ENCODE results near the gene SMAP2. TPM values are rescaled to one million over a fixed set of nuclear protein-coding genes. Genes with fewer than 3 reads are reported as not detected.
"Not testable (repeated sequence)": the region's sequence is repeated elsewhere in the genome, so short reads cannot be mapped to it uniquely, and the experiment has no call there.

The SMAP2 gene
- polyA plus RNA-seq: 21.6 TPM
- long read RNA-seq, donor 1, partial matches to known transcripts: 0 of 1 reads
- long read RNA-seq, donor 1, other reads (novel, unspliced or antisense): 0 of 1 reads
- long read RNA-seq, donor 2, partial matches to known transcripts: 23 of 27 reads
- long read RNA-seq, donor 2, other reads (novel, unspliced or antisense): 0 of 27 reads
- long read RNA-seq, donor 3: 0 reads
- long read RNA-seq, donor 4: 0 reads
- long read RNA-seq, donor 5, partial matches to known transcripts: 0 of 2 reads
- long read RNA-seq, donor 5, other reads (novel, unspliced or antisense): 0 of 2 reads
- long read RNA-seq, donor 6: 0 reads
- long read RNA-seq, donor 7, partial matches to known transcripts: 0 of 2 reads
- long read RNA-seq, donor 7, other reads (novel, unspliced or antisense): 0 of 2 reads
- long read RNA-seq, donor 8, transcript SMAP2-202 (10 exons, 2,939 nt): major isoform, 5 of 11 reads
- long read RNA-seq, donor 8, partial matches to known transcripts: 6 of 11 reads
- long read RNA-seq, donor 8, other reads (novel, unspliced or antisense): 0 of 11 reads
- long read RNA-seq, donor 9, partial matches to known transcripts: 6 of 6 reads
- long read RNA-seq, donor 9, other reads (novel, unspliced or antisense): 0 of 6 reads
- long read RNA-seq, donor 10, partial matches to known transcripts: 7 of 9 reads
- long read RNA-seq, donor 10, other reads (novel, unspliced or antisense): 0 of 9 reads
- long read RNA-seq, donor 11, partial matches to known transcripts: 8 of 10 reads
- long read RNA-seq, donor 11, other reads (novel, unspliced or antisense): 0 of 10 reads

DNA sequence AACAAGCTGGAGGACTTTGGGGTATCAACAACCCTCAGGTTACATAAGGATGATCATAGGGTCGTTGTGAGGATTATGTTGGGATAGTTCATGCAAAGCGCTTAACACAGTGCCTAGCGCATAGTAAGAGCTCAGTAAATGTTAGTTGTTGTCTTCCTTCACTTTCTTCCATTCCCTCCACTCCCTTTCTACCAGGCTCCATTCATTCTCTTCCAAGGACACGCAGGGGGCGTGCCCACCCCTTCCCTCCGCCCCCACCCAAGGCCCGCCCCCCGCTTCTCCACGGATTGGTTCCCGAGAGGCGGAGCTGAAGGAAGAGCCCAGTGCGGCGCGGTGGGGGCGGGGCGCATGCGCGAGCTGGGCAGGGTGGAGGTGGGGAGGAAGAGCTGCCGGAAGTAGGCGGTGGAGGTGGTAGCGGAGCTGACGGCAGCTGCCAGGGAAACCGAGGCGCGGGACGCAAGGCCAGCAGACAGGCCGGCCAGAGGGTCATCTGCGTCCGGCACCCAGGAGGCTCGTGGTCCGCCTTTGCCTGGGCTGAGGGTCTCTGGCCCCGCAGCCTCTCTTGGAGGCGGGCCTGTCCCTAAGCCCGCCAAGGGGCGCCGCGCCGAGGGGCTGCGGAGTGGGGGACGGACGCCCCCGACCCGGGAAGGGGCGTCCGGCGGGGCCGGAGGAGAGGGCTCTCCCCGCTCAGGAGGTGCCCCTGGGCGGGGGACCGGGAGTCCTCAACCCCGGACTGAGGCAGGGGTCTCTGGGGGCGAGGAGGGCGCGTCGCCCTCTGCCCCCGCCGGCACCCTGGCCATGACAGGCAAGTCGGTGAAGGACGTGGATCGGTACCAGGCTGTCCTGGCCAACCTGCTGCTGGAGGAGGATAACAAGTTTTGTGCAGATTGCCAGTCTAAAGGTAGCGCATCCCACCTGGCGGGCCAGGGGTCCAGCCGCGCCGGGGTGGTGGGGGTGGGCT, at the start of gene SMAP2:
SMAP2 (plus strand) TSS at position 405 of the 961 bp plus-strand sequence; CDS start at position 799, 394 bp downstream.
- no peaks in the 10 kb centered on the region for H3K36me3 ChIP-seq (ENCODE audit: control insufficient read depth, insufficient read depth, low read length)
- peak within 1 kb of the TSS; percentile 85 for H3K27ac ChIP-seq (ENCODE audit: low read length)
- peak; percentile 95 to 96 for DNase-seq
- H3K4me3 ChIP-seq (ENCODE audit: low read length): peak within 1 kb of the TSS; percentile 95
- H3K27me3 ChIP-seq (ENCODE audit: control insufficient read depth, insufficient read depth, low read length): no peaks in the 10 kb centered on the region
- WGBS (ENCODE audit: insufficient coverage, low lambda C conversion rate): no CpG with 5 or more reads among the region's 65 CpGs
- H3K9me3 ChIP-seq (ENCODE audit: control insufficient read depth, low read depth, low read length): no peaks in the 10 kb centered on the region
- peaks cover 4% of the 10 kb centered on the region for H3K4me1 ChIP-seq (ENCODE audit: control insufficient read depth, insufficient read depth, low read length)

GRCh38 chr1:40331403-40331802, 42.1 kb upstream of the SMAP2 start:
- H3K36me3 ChIP-seq (ENCODE audit: control insufficient read depth, insufficient read depth, low read length); H3K27me3 ChIP-seq (ENCODE audit: control insufficient read depth, insufficient read depth, low read length); H3K4me1 ChIP-seq (ENCODE audit: control insufficient read depth, insufficient read depth, low read length); H3K4me3 ChIP-seq (ENCODE audit: low read length); H3K9me3 ChIP-seq (ENCODE audit: control insufficient read depth, low read depth, low read length); H3K27ac ChIP-seq (ENCODE audit: low read length); DNase-seq: not testable (repeated sequence)
- no CpG with 5 or more reads among the region's 1 CpG for WGBS (ENCODE audit: insufficient coverage, low lambda C conversion rate)

- Histone ChIP-seq H3K9me3 (ENCODE audit: control insufficient read depth, low read depth, low read length) (peaks cover 7% of the 10 kb centered on the region), H3K4me3 (ENCODE audit: low read length) (no peak overlapping the region), H3K36me3 (ENCODE audit: control insufficient read depth, insufficient read depth, low read length) (no peaks in the 10 kb centered on the region), H3K27me3 (ENCODE audit: control insufficient read depth, insufficient read depth, low read length) (no peaks in the 10 kb centered on the region), H3K4me1 (ENCODE audit: control insufficient read depth, insufficient read depth, low read length) (peaks cover 5% of the 10 kb centered on the region), H3K27ac (ENCODE audit: low read length) (no peak overlapping the region)
- no peak for DNase-seq
- 100% methylated on average over 1 of the region's 1 CpG for WGBS (ENCODE audit: insufficient coverage, low lambda C conversion rate)
Measured at GRCh38 chr1:40332695-40333094, 40.8 kb upstream of the SMAP2 start.

GRCh38 chr1:40337443-40337842, 36.1 kb upstream of the SMAP2 start:
- DNase-seq: peak; percentile 68 to 83
- Histone ChIP-seq H3K27me3 (ENCODE audit: control insufficient read depth, insufficient read depth, low read length) (no peaks in the 10 kb centered on the region), H3K4me1 (ENCODE audit: control insufficient read depth, insufficient read depth, low read length) (peaks cover 5% of the 10 kb centered on the region), H3K9me3 (ENCODE audit: control insufficient read depth, low read depth, low read length) (peaks cover 3% of the 10 kb centered on the region), H3K36me3 (ENCODE audit: control insufficient read depth, insufficient read depth, low read length) (no peaks in the 10 kb centered on the region), H3K27ac (ENCODE audit: low read length) (peak overlapping the region; percentile 20), H3K4me3 (ENCODE audit: low read length) (no peak overlapping the region)
- 3% methylated on average over 4 of the region's 8 CpGs for WGBS (ENCODE audit: insufficient coverage, low lambda C conversion rate)

DNA sequence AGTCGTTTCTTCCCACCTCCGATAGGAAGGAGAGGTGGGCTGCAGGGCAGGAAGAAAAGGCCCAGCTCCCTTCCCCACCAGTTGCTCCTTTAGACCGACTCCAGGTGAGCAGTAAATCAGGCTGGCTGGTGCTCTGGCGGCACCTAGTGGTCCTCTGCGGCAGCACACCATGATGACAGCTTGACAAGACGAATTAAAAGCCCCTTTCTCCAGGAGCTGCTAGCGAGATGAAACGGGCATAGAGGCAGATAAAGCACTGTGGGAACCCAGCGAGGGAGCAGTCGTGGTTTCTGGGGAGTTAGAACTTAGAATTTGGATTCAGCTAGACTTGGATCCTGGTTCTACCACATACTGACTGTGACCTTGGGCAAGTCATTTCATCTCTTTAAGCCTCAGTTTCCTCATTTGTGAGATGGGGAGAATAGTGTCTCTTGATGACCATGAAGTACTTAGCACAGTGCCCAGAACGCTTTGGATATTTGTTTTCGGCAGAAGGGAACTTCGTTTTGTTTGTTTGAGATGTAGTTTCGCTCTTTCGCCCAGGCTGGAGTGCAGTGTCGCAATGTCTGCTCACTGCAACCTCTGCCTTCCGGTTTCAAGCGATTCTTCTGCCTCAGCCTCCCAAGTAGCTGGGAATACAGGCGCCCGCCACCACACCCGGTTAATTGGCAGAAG, 34.6 kb upstream of the SMAP2 start:
- H3K36me3 ChIP-seq (ENCODE audit: control insufficient read depth, insufficient read depth, low read length): no peaks in the 10 kb centered on the region
- H3K27me3 ChIP-seq (ENCODE audit: control insufficient read depth, insufficient read depth, low read length): no peaks in the 10 kb centered on the region
- no peaks in the 10 kb centered on the region for H3K9me3 ChIP-seq (ENCODE audit: control insufficient read depth, low read depth, low read length)
- H3K4me3 ChIP-seq (ENCODE audit: low read length): no peak overlapping the region
- H3K27ac ChIP-seq (ENCODE audit: low read length): no peak overlapping the region
- H3K4me1 ChIP-seq (ENCODE audit: control insufficient read depth, insufficient read depth, low read length): peaks cover 5% of the 10 kb centered on the region
- peak; percentile 74 to 76 for DNase-seq
- WGBS (ENCODE audit: insufficient coverage, low lambda C conversion rate): no CpG with 5 or more reads among the region's 21 CpGs

- H3K27ac ChIP-seq (ENCODE audit: low read length): no peak overlapping the region
- 80% methylated on average over 1 of the region's 6 CpGs for WGBS (ENCODE audit: insufficient coverage, low lambda C conversion rate)
- H3K4me3 ChIP-seq (ENCODE audit: low read length): no peak overlapping the region
Measured at GRCh38 chr1:40339420-40340323, 33.9 kb upstream of the SMAP2 start.

DNA sequence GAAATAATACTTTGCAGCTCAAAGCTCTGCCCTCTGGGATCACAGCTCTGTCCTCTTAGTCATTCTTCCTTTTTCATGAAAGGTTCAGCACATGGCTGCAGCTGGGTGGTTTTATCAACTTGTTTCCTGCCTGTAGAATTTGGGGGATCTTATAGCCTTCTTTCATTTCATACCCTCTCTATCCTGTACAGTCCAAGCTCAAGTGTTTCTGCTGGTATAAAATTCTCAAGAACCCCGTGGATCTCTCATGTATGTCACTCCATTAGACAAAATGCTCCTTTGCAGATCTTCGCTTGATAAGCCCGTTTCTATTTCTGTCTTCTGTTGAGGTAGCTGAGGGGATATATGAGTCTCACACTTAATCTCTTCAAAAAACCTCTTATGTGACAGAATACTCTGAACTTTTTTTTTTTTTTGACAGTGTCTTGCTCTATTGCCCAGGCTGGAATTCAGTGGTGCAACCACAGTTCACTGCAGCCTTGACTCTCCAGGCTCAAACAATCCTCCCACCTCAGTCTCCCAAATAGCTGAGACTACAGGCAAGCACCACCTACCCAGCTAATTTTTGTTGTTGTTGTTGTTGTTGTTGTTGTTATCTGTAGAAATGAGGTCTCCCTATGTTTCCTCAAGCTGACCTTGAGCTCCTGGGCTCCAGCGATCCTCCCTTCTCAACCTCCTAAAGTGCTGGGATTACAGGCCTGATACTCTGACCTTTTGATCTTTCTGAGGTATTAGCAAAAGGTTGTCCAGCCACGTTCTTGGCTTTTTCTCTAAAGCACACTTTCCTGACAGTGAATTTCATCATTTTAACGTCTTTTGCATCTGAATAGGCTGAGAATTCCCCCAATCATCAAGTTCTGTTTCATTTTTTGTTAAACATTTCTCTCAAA, 31.8 kb upstream of the SMAP2 start:
- Histone ChIP-seq H3K36me3 (ENCODE audit: control insufficient read depth, insufficient read depth, low read length) (no peaks in the 10 kb centered on the region), H3K27me3 (ENCODE audit: control insufficient read depth, insufficient read depth, low read length) (no peaks in the 10 kb centered on the region), H3K4me1 (ENCODE audit: control insufficient read depth, insufficient read depth, low read length) (peaks cover 5% of the 10 kb centered on the region), H3K9me3 (ENCODE audit: control insufficient read depth, low read depth, low read length) (no peaks in the 10 kb centered on the region), H3K27ac (ENCODE audit: low read length) (no peak overlapping the region), H3K4me3 (ENCODE audit: low read length) (no peak overlapping the region)
- 52% methylated on average over 3 of the region's 6 CpGs for WGBS (ENCODE audit: insufficient coverage, low lambda C conversion rate)
- no peak for DNase-seq

More at GRCh38 chr1:40339420-40340323, 33.9 kb upstream of the SMAP2 start:
- H3K4me1 ChIP-seq (ENCODE audit: control insufficient read depth, insufficient read depth, low read length): peaks cover 5% of the 10 kb centered on the region
- no peaks in the 10 kb centered on the region for H3K27me3 ChIP-seq (ENCODE audit: control insufficient read depth, insufficient read depth, low read length)
- H3K36me3 ChIP-seq (ENCODE audit: control insufficient read depth, insufficient read depth, low read length): no peaks in the 10 kb centered on the region
- no peak for DNase-seq
- no peaks in the 10 kb centered on the region for H3K9me3 ChIP-seq (ENCODE audit: control insufficient read depth, low read depth, low read length)

GRCh38 chr1:40342381-40342717, 31.2 kb upstream of the SMAP2 start:
- WGBS (ENCODE audit: insufficient coverage, low lambda C conversion rate): no CpG with 5 or more reads among the region's 3 CpGs
- H3K27me3 ChIP-seq (ENCODE audit: control insufficient read depth, insufficient read depth, low read length); DNase-seq; H3K36me3 ChIP-seq (ENCODE audit: control insufficient read depth, insufficient read depth, low read length); H3K4me3 ChIP-seq (ENCODE audit: low read length); H3K9me3 ChIP-seq (ENCODE audit: control insufficient read depth, low read depth, low read length); H3K27ac ChIP-seq (ENCODE audit: low read length); H3K4me1 ChIP-seq (ENCODE audit: control insufficient read depth, insufficient read depth, low read length): not testable (repeated sequence)
